Measurements from ENCODE around the gene GSPT1.

DNA sequence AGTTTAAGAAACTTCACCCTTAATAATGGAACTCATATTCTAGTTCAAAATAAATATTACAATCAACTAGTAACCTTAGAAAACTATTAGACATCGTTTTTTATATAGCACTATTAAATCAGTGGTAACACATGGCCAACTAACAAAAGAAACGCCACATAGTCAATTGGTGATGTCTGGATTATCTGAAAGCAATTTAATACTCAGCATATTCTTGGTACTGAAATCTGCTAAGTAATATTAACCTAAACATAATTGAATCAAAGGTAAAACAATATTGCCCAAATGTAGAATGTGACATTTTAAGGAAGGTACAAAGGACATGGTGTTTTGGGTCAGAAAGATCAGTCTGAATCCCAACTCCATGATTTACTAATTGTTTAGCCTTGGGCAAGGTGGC, 53.3 kb downstream of the GSPT1 start:
- no peak for TF ChIP-seq POLR2A (IDR thresholded peaks at IDR 0.05)
- TF ChIP-seq, protein P1, sequence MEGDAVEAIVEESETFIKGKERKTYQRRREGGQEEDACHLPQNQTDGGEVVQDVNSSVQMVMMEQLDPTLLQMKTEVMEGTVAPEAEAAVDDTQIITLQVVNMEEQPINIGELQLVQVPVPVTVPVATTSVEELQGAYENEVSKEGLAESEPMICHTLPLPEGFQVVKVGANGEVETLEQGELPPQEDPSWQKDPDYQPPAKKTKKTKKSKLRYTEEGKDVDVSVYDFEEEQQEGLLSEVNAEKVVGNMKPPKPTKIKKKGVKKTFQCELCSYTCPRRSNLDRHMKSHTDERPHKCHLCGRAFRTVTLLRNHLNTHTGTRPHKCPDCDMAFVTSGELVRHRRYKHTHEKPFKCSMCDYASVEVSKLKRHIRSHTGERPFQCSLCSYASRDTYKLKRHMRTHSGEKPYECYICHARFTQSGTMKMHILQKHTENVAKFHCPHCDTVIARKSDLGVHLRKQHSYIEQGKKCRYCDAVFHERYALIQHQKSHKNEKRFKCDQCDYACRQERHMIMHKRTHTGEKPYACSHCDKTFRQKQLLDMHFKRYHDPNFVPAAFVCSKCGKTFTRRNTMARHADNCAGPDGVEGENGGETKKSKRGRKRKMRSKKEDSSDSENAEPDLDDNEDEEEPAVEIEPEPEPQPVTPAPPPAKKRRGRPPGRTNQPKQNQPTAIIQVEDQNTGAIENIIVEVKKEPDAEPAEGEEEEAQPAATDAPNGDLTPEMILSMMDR (IDR thresholded peaks at IDR 0.05): no peak

Data from prostate gland (tissue), 2 donors.